ENCODE data around the gene DDRGK1.

DDRGK1 gene

GRCh38 chr20:3146732-3147341 is 57.6 kb downstream of the DDRGK1 start:
- peaks cover 48% of the 10 kb centered on the region for H3K36me3 ChIP-seq (ENCODE audit: control insufficient read depth, low read length)
- H3K4me1 ChIP-seq (ENCODE audit: control insufficient read depth, low read length): no peaks in the 10 kb centered on the region
- H3K4me2 ChIP-seq (ENCODE audit: low read length): no peak overlapping the region
- no peak overlapping the region for H3K4me3 ChIP-seq (ENCODE audit: low read length)
- H4K20me1 ChIP-seq (ENCODE audit: control insufficient read depth, insufficient read depth, low read depth, low read length): peaks cover 7% of the 10 kb centered on the region; the same call in 1 of the 2 replicates
- no peaks in the 10 kb centered on the region for H3K9me3 ChIP-seq (ENCODE audit: control insufficient read depth, insufficient read depth, low read length)
- TF ChIP-seq, protein P1, sequence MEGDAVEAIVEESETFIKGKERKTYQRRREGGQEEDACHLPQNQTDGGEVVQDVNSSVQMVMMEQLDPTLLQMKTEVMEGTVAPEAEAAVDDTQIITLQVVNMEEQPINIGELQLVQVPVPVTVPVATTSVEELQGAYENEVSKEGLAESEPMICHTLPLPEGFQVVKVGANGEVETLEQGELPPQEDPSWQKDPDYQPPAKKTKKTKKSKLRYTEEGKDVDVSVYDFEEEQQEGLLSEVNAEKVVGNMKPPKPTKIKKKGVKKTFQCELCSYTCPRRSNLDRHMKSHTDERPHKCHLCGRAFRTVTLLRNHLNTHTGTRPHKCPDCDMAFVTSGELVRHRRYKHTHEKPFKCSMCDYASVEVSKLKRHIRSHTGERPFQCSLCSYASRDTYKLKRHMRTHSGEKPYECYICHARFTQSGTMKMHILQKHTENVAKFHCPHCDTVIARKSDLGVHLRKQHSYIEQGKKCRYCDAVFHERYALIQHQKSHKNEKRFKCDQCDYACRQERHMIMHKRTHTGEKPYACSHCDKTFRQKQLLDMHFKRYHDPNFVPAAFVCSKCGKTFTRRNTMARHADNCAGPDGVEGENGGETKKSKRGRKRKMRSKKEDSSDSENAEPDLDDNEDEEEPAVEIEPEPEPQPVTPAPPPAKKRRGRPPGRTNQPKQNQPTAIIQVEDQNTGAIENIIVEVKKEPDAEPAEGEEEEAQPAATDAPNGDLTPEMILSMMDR (IDR thresholded peaks at IDR 0.05; ENCODE audit: low read depth, low read length, poor library complexity, severe bottlenecking): no peak
- no peak for TF ChIP-seq EZH2phosphoT487 (IDR thresholded peaks at IDR 0.05; ENCODE audit: borderline replicate concordance, low read length)
- H3K27ac ChIP-seq (ENCODE audit: low read depth, low read length): no peak overlapping the region
- H3K9me2 ChIP-seq (replicated peaks; ENCODE audit: control insufficient read depth, low read length): no peaks in the 10 kb centered on the region
- H3K79me2 ChIP-seq (ENCODE audit: control insufficient read depth, low read length): peaks cover 70% of the 10 kb centered on the region
- H3F3A ChIP-seq (ENCODE audit: control insufficient read depth, insufficient read depth): no peaks in the 10 kb centered on the region; the same call in 1 of the 2 replicates
- H3K27me3 ChIP-seq (ENCODE audit: control insufficient read depth, low read length): no peaks in the 10 kb centered on the region

DNA sequence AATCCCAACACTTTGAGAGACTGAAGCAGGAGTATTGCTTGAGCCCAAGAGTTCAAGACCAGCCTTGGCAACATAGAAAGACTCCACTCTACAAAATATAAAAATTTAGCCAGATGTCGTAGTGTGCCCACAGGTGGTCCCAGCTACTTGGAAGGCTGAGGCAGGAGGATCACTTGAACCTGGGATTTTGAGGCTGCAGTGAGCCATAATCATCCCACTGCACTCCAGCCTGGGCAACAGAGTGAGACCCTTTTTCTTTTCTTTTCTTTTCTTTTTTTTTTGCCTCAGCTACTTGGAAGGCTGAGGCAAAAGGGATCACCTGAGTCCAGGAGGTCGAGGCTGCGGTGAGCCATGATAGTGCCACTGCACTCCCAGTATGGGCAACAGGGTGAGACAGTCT is 62.7 kb downstream of the DDRGK1 start:
- H3F3A ChIP-seq (ENCODE audit: control insufficient read depth, insufficient read depth): no peaks in the 10 kb centered on the region; the same call in 1 of the 2 replicates
- H3K27ac ChIP-seq (ENCODE audit: low read depth, low read length): no peak overlapping the region
- H3K9me3 ChIP-seq (ENCODE audit: control insufficient read depth, insufficient read depth, low read length): no peaks in the 10 kb centered on the region
- peaks cover 33% of the 10 kb centered on the region for H3K79me2 ChIP-seq (ENCODE audit: control insufficient read depth, low read length)
- peaks cover 8% of the 10 kb centered on the region for H3K36me3 ChIP-seq (ENCODE audit: control insufficient read depth, low read length)
- H4K20me1 ChIP-seq (ENCODE audit: control insufficient read depth, insufficient read depth, low read depth, low read length): no peaks in the 10 kb centered on the region; the same call in 1 of the 2 replicates
- H3K4me2 ChIP-seq (ENCODE audit: low read length): no peak overlapping the region
- no peaks in the 10 kb centered on the region for H3K4me1 ChIP-seq (ENCODE audit: control insufficient read depth, low read length)
- H3K27me3 ChIP-seq (ENCODE audit: control insufficient read depth, low read length): no peaks in the 10 kb centered on the region
- H3K4me3 ChIP-seq (ENCODE audit: low read length): no peak overlapping the region
- H3K9me2 ChIP-seq (replicated peaks; ENCODE audit: control insufficient read depth, low read length): no peaks in the 10 kb centered on the region
- TF ChIP-seq, protein P1 (IDR thresholded peaks at IDR 0.05; ENCODE audit: low read depth, low read length, poor library complexity, severe bottlenecking): no peak
- no peak for TF ChIP-seq EZH2phosphoT487 (IDR thresholded peaks at IDR 0.05; ENCODE audit: borderline replicate concordance, low read length)
